ENCODE results near the gene SSC5D.

SSC5D gene

GRCh38 chr19:55476100-55476775, 12.0 kb upstream of the SSC5D start, which contains the start of gene ZNF628 (continued):
- TF ChIP-seq, protein P1, sequence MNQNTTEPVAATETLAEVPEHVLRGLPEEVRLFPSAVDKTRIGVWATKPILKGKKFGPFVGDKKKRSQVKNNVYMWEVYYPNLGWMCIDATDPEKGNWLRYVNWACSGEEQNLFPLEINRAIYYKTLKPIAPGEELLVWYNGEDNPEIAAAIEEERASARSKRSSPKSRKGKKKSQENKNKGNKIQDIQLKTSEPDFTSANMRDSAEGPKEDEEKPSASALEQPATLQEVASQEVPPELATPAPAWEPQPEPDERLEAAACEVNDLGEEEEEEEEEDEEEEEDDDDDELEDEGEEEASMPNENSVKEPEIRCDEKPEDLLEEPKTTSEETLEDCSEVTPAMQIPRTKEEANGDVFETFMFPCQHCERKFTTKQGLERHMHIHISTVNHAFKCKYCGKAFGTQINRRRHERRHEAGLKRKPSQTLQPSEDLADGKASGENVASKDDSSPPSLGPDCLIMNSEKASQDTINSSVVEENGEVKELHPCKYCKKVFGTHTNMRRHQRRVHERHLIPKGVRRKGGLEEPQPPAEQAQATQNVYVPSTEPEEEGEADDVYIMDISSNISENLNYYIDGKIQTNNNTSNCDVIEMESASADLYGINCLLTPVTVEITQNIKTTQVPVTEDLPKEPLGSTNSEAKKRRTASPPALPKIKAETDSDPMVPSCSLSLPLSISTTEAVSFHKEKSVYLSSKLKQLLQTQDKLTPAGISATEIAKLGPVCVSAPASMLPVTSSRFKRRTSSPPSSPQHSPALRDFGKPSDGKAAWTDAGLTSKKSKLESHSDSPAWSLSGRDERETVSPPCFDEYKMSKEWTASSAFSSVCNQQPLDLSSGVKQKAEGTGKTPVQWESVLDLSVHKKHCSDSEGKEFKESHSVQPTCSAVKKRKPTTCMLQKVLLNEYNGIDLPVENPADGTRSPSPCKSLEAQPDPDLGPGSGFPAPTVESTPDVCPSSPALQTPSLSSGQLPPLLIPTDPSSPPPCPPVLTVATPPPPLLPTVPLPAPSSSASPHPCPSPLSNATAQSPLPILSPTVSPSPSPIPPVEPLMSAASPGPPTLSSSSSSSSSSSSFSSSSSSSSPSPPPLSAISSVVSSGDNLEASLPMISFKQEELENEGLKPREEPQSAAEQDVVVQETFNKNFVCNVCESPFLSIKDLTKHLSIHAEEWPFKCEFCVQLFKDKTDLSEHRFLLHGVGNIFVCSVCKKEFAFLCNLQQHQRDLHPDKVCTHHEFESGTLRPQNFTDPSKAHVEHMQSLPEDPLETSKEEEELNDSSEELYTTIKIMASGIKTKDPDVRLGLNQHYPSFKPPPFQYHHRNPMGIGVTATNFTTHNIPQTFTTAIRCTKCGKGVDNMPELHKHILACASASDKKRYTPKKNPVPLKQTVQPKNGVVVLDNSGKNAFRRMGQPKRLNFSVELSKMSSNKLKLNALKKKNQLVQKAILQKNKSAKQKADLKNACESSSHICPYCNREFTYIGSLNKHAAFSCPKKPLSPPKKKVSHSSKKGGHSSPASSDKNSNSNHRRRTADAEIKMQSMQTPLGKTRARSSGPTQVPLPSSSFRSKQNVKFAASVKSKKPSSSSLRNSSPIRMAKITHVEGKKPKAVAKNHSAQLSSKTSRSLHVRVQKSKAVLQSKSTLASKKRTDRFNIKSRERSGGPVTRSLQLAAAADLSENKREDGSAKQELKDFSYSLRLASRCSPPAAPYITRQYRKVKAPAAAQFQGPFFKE (tag by site-specific recombination; IDR thresholded peaks at IDR 0.05; ENCODE audit: borderline replicate concordance), result no peak
- TF ChIP-seq ZNF169 (tag by site-specific recombination; IDR thresholded peaks at IDR 0.05) (no peak), ZNF449 (tag by site-specific recombination; IDR thresholded peaks at IDR 0.05) (peak; percentile 54), ZNF555 (tag by site-specific recombination; conservative IDR thresholded peaks at IDR 0.05) (no peak), YY1 (tag by site-specific recombination; IDR thresholded peaks at IDR 0.05) (no peak), PRDM1 (tag by site-specific recombination; IDR thresholded peaks at IDR 0.05) (no peak), ZNF112 (tag by site-specific recombination; IDR thresholded peaks at IDR 0.05) (no peak), ZNF280D (tag by site-specific recombination; IDR thresholded peaks at IDR 0.05) (no peak), ZNF621 (tag by site-specific recombination; IDR thresholded peaks at IDR 0.05) (no peak), TRIM28 (IDR thresholded peaks at IDR 0.05; ENCODE audit: borderline replicate concordance, low read length) (no peak), GLI2 (tag by site-specific recombination; IDR thresholded peaks at IDR 0.05; ENCODE audit: borderline replicate concordance, low read depth) (no peak), ATF2 (tag by site-specific recombination; IDR thresholded peaks at IDR 0.05; ENCODE audit: low read depth) (no peak), ZNF529 (tag by site-specific recombination; IDR thresholded peaks at IDR 0.05; ENCODE audit: insufficient replicate concordance) (no peak), ZNF37A (tag by site-specific recombination; IDR thresholded peaks at IDR 0.05) (no peak), ZSCAN23 (tag by site-specific recombination; IDR thresholded peaks at IDR 0.05) (no peak), ZNF132 (tag by site-specific recombination; IDR thresholded peaks at IDR 0.05; ENCODE audit: borderline replicate concordance) (no peak), ZNF146 (tag by site-specific recombination; IDR thresholded peaks at IDR 0.05) (no peak), SP3 (tag by site-specific recombination; IDR thresholded peaks at IDR 0.05) (peak; percentile 94), ZNF221 (tag by site-specific recombination; IDR thresholded peaks at IDR 0.05; ENCODE audit: borderline replicate concordance) (no peak), ZNF624 (tag by site-specific recombination; IDR thresholded peaks at IDR 0.05) (no peak)
- TF ChIP-seq, protein P2, sequence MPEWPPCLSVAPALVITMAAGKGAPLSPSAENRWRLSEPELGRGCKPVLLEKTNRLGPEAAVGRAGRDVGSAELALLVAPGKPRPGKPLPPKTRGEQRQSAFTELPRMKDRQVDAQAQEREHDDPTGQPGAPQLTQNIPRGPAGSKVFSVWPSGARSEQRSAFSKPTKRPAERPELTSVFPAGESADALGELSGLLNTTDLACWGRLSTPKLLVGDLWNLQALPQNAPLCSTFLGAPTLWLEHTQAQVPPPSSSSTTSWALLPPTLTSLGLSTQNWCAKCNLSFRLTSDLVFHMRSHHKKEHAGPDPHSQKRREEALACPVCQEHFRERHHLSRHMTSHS (tag by site-specific recombination; IDR thresholded peaks at IDR 0.05), result no peak
- TF ChIP-seq, protein P3, sequence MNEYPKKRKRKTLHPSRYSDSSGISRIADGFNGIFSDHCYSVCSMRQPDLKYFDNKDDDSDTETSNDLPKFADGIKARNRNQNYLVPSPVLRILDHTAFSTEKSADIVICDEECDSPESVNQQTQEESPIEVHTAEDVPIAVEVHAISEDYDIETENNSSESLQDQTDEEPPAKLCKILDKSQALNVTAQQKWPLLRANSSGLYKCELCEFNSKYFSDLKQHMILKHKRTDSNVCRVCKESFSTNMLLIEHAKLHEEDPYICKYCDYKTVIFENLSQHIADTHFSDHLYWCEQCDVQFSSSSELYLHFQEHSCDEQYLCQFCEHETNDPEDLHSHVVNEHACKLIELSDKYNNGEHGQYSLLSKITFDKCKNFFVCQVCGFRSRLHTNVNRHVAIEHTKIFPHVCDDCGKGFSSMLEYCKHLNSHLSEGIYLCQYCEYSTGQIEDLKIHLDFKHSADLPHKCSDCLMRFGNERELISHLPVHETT (tag by site-specific recombination; IDR thresholded peaks at IDR 0.05), result no peak
- TF ChIP-seq, protein P4, sequence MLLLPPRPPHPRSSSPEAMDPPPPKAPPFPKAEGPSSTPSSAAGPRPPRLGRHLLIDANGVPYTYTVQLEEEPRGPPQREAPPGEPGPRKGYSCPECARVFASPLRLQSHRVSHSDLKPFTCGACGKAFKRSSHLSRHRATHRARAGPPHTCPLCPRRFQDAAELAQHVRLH (tag by site-specific recombination; IDR thresholded peaks at IDR 0.05), result peak; percentile 81; the same call in 1 of the 2 replicates
